Fibroblast of skin of left quadriceps (primary cell): ENCODE results near the gene NCCRP1.

Experiments used
- DNase-seq, 2 experiments: peaks; one replicate each; pipeline ENCODE4 v3.0.0-alpha.2; 2013; ENCODE audit warnings: low read depth in 2 of 2

The NCCRP1 gene

GRCh38 chr19:39164289-39164688, 32.5 kb upstream of the NCCRP1 start:
- DNase-seq, result no peak

- DNase-seq, result no peak
Observed at GRCh38 chr19:39165857-39166256, 30.9 kb upstream of the NCCRP1 start.

GRCh38 chr19:39166571-39167391, 30.0 kb upstream of the NCCRP1 start:
- no peak for DNase-seq

DNA sequence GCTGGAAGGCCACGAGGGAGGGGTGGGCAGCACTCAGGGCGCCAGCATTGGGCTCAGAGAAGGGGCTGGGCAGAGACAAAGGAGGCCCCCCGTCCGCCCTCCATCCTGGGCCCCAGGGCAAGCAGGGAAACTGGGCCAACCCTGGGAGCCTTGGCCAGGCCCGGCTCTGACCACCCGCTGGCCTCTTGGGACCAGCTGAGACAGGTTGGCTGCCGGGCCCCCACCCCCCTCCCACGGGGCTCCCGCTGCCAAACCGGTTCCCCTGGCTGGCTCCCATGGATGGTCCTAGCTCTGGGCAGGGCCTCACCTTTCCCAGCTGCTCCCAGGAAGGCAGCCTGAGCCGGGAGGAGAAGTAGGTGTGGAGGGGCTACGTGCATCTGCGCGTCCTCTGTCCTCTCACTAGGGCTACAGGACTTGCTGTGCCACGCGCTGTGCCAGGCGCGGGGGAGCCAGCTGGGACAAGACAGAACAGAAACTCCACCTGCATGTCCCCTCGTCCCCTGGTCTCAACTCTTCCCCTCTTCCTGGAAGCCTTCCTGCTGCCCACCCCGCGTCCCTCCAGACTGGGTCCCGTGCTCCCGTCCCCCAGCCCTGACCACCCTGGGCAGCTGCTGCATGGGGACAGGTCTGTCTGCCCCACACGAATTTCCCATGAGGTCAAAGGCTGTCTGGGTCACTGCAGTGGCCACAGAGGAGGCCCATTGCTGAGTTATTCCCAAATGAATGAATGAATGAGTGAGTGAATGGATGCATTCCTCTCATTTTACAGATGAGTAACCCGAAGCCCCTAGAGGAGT, 29.1 kb upstream of the NCCRP1 start:
- no peak for DNase-seq

- no peak for DNase-seq
Observed at GRCh38 chr19:39168258-39169142, 28.3 kb upstream of the NCCRP1 start.

DNA sequence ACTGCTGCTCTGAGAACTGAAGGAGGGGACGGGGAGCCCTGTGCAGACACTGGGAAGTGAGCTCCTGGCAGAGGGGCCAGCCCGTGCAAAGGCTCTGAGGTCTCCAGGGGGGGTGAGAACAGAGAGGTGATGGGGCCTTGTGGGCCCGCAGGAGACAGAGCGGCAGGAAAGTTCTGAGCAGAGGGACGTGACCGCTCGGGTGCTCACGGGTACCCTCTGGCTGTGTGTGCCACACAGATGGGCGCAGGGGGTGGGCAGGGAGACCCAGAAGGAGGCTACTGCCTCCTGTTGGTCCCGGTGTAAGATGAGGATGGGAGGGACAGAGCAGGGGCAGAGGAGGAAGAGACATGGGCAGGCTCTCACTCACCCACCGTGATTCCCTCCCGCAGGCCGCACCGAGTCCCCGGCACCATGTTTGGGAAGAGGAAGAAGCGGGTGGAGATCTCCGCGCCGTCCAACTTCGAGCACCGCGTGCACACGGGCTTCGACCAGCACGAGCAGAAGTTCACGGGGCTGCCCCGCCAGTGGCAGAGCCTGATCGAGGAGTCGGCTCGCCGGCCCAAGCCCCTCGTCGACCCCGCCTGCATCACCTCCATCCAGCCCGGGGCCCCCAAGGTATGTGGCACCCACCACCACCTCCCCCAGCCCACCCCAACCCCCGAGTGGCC, 27.5 kb upstream of the NCCRP1 start:
- DNase-seq, result no peak

DNA sequence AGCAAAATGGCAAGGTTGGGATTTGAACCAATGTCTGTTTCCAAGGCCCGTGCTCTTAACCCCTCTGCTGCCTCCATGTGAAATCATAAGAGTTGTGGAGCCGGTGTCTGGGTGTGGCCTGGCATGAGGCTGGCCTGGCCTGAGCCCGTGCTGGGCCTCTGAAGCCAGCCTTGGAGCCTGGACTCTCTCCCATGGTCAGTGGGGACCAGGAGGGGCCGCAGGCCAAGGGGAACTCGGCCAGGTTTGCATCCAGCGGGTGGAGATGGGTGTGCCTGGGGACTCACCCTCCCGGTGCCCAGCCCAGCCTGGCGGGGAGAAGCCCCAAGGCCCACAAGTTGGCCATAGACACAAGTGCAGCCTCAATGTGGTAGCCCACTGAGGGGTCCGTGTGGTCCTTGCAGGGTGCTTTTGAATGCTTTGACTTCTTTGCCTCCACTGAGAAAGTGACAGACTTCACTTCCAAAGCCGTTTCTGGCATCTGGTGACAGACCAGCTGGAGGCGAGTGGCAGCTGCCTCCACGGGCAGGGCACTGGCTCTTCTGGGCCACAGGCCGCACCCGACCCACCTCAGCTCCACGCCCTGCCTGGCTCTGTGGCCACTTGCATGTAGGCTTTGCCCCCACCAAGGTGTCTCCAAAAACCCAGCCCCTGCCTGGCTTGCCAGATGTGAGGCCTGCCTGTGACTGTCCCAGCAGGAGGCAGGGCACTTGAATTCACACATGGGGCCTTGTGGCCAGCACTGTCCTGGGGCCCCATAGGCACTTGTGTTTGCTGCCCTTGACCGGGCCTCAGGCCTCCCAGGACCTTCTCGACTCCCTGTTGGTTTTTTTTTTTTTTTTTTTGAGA, 26.2 kb upstream of the NCCRP1 start:
- DNase-seq, result no peak

GRCh38 chr19:39171479-39172465, 25.0 kb upstream of the NCCRP1 start:
- no peak for DNase-seq

DNA sequence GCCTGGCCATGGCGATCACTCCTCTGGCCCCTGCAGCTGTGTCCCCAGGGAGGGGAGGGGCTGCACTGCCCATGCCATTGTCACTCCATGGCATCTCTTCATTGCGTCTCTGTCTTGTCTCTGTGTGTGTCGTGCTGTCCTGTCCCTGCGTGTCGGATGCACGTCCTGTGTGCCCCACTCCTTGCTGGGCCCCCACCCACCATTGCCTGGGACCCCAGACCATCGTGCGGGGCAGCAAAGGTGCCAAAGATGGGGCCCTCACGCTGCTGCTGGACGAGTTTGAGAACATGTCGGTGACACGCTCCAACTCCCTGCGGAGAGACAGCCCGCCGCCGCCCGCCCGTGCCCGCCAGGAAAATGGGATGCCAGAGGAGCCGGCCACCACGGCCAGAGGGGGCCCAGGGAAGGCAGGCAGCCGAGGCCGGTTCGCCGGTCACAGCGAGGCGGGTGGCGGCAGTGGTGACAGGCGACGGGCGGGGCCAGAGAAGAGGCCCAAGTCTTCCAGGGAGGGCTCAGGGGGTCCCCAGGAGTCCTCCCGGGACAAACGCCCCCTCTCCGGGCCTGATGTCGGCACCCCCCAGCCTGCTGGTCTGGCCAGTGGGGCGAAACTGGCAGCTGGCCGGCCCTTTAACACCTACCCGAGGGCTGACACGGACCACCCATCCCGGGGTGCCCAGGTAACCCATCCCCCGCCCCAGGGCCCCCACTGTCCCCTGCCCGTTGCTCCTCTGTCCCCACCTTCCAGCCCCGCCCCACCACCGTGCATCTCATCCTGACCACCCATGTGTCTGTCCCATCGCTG, 23.9 kb upstream of the NCCRP1 start:
- DNase-seq, result no peak

DNA sequence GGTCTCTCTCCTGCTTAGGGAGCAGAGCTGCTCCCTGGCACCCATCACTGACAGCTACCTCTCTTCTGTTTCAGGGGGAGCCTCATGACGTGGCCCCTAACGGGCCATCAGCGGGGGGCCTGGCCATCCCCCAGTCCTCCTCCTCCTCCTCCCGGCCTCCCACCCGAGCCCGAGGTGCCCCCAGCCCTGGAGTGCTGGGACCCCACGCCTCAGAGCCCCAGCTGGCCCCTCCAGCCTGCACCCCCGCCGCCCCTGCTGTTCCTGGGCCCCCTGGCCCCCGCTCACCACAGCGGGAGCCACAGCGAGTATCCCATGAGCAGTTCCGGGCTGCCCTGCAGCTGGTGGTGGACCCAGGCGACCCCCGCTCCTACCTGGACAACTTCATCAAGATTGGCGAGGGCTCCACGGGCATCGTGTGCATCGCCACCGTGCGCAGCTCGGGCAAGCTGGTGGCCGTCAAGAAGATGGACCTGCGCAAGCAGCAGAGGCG, 23.2 kb upstream of the NCCRP1 start:
- no peak for DNase-seq

- no peak for DNase-seq
Observed at GRCh38 chr19:39174142-39174541, 22.6 kb upstream of the NCCRP1 start.

DNA sequence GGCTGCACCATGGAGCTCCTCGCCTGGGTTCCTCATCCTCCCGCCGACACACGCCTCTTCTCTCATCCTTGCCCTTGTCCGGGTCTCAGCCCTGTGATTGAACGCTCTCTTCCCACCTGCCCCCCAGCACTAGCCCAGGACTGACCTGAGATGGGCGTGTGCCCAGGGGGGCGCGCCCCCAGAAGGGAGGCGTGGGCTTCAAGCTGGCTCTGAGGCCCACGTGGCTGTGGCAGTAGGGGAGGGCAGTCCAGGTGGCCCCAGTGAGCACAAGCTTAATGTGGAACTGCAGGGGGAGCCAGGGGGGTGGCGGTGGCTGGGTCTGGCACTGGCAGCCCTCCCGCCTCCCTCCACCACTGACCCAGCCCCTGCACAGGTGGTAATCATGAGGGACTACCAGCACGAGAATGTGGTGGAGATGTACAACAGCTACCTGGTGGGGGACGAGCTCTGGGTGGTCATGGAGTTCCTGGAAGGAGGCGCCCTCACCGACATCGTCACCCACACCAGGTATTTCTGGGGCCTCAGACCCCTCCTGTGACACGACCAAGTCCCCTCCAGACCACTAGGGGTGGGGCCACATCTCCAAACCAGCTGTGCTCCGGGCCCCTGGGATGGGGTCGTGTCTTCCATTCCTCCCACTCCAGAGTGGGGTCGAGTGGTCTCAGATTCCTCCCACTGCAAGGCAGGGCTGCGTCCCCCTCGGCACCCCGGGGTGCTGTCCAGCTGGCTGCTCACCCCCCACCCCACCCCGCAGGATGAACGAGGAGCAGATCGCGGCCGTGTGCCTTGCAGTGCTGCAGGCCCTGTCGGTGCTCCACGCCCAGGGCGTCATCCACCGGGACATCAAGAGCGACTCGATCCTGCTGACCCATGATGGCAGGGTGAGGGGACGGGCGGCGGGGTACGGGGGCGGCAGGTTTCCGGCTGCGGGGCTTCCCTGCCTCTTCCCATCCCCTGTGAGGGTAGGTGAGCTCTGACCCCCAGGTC, 21.9 kb upstream of the NCCRP1 start:
- no peak for DNase-seq

DNA sequence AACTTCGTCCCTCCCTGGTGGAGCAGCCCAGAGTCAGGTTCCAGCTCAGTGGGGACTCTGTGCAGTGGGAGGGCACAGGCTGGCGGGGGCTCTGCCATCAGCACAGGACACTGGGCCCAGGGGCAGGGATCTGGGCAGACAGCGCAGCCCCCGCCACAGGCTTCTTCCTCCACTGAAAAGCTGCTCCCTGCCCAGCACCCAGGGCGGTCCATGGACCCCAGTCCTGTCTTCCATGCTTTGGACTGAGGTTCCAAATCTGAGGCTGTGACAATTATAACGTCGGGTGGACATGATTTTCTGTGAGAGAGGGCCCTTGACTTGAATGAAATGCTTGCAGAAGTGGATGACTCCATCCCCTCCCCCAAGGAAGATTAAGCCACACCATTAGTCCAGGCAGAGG, 21.2 kb upstream of the NCCRP1 start:
- no peak for DNase-seq

DNA sequence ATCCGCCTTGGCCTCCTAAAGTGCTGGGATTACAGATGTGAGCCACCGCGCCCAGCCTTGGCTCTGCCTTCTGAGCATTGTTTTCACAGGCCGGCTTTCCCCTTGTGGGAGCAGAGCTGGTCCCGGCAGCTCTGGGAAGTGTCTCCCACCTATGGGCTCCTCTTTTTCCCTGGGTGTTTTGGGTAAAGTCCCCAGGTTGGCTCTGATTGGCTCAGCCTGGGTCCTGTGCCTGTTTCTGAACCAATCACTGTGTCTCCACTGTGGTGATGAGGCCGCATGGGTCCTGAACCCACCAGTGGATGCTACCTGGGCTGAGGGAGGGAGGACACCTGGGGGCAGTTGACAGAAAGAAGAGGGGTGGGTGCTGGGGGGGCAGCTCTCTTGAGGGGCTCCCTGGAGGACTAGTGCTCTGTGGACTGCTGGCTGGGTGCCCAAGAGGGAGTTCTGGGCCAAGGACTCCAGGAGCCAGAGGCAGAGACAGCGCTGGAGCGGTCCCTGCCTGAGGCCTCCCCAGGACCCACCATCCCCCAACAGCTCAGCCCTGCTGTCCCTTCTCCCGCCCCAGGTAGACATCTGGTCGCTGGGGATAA, 19.6 kb upstream of the NCCRP1 start:
- no peak for DNase-seq

GRCh38 chr19:39177736-39178135, 19.0 kb upstream of the NCCRP1 start:
- no peak for DNase-seq

GRCh38 chr19:39178296-39179006, 18.3 kb upstream of the NCCRP1 start:
- DNase-seq, result no peak
